ENCODE measurements around the gene HIGD1A.

HIGD1A gene

GRCh38 chr3:42786631-42787030, 17.7 kb downstream of the HIGD1A start:
- DNase-seq (ENCODE audit: insufficient read length, low spot score) (no peak), FAIRE-seq (no peak)
- TF ChIP-seq PAX5 (IDR thresholded peaks at IDR 0.05; ENCODE audit: insufficient read depth, low read length, severe bottlenecking), result no peak
- no peak for TF ChIP-seq POLR2AphosphoS5 (IDR thresholded peaks at IDR 0.05; ENCODE audit: low read depth, low read length)
- no peak for TF ChIP-seq POU2F2 (IDR thresholded peaks at IDR 0.05; ENCODE audit: low read depth, low read length)
- TF ChIP-seq TAF1 (IDR thresholded peaks at IDR 0.05; ENCODE audit: low read depth, low read length), result no peak
- no peak for TF ChIP-seq SPI1 (IDR thresholded peaks at IDR 0.05; ENCODE audit: low read depth, low read length)
- no peak for TF ChIP-seq POLR2A (IDR thresholded peaks at IDR 0.05; ENCODE audit: low read depth, low read length)

GRCh38 chr3:42786212-42786611, 18.1 kb downstream of the HIGD1A start:
- DNase-seq (ENCODE audit: insufficient read length, low spot score) (no peak), FAIRE-seq (no peak)
- no peak for TF ChIP-seq POLR2AphosphoS5 (IDR thresholded peaks at IDR 0.05; ENCODE audit: low read depth, low read length)
- no peak for TF ChIP-seq POLR2A (IDR thresholded peaks at IDR 0.05; ENCODE audit: low read depth, low read length)
- no peak for TF ChIP-seq POU2F2 (IDR thresholded peaks at IDR 0.05; ENCODE audit: low read depth, low read length)
- no peak for TF ChIP-seq PAX5 (IDR thresholded peaks at IDR 0.05; ENCODE audit: insufficient read depth, low read length, severe bottlenecking)
- TF ChIP-seq SPI1 (IDR thresholded peaks at IDR 0.05; ENCODE audit: low read depth, low read length), result no peak
- no peak for TF ChIP-seq TAF1 (IDR thresholded peaks at IDR 0.05; ENCODE audit: low read depth, low read length)

- TF ChIP-seq TAF1 (IDR thresholded peaks at IDR 0.05; ENCODE audit: low read depth, low read length) (no peak), POU2F2 (IDR thresholded peaks at IDR 0.05; ENCODE audit: low read depth, low read length) (no peak), POLR2A (IDR thresholded peaks at IDR 0.05; ENCODE audit: low read depth, low read length) (no peak), PAX5 (IDR thresholded peaks at IDR 0.05; ENCODE audit: insufficient read depth, low read length, severe bottlenecking) (no peak), SPI1 (IDR thresholded peaks at IDR 0.05; ENCODE audit: low read depth, low read length) (no peak), POLR2AphosphoS5 (IDR thresholded peaks at IDR 0.05; ENCODE audit: low read depth, low read length) (no peak)
- FAIRE-seq, result peak; percentile 85
- DNase-seq (ENCODE audit: insufficient read length, low spot score), result no peak
Measured at GRCh38 chr3:42780892-42781700, 23.2 kb downstream of the HIGD1A start.

- TF ChIP-seq SPI1 (IDR thresholded peaks at IDR 0.05; ENCODE audit: low read depth, low read length) (no peak), PAX5 (IDR thresholded peaks at IDR 0.05; ENCODE audit: insufficient read depth, low read length, severe bottlenecking) (no peak), POLR2A (IDR thresholded peaks at IDR 0.05; ENCODE audit: low read depth, low read length) (no peak), POU2F2 (IDR thresholded peaks at IDR 0.05; ENCODE audit: low read depth, low read length) (no peak), POLR2AphosphoS5 (IDR thresholded peaks at IDR 0.05; ENCODE audit: low read depth, low read length) (no peak), TAF1 (IDR thresholded peaks at IDR 0.05; ENCODE audit: low read depth, low read length) (no peak)
- FAIRE-seq, result no peak
- DNase-seq (ENCODE audit: insufficient read length, low spot score), result no peak
Measured at GRCh38 chr3:42780398-42780797, 23.9 kb downstream of the HIGD1A start.

GRCh38 chr3:42778644-42779043, 25.6 kb downstream of the HIGD1A start:
- DNase-seq (ENCODE audit: insufficient read length, low spot score), result no peak
- no peak for TF ChIP-seq POLR2A (IDR thresholded peaks at IDR 0.05; ENCODE audit: low read depth, low read length)
- FAIRE-seq, result no peak

GRCh38 chr3:42773409-42773751, 30.9 kb downstream of the HIGD1A start:
- TF ChIP-seq SPI1 (IDR thresholded peaks at IDR 0.05; ENCODE audit: low read depth, low read length), result no peak
- DNase-seq (ENCODE audit: insufficient read length, low spot score) (no peak), FAIRE-seq (no peak)

GRCh38 chr3:42772670-42773408, 31.5 kb downstream of the HIGD1A start, which contains the start of gene CCDC13:
Gene CCDC13, minus strand, starts transcription at chr3:42773253. Its CDS starts 14,908 bp downstream, at chr3:42758345.
- DNase-seq (ENCODE audit: insufficient read length, low spot score) (peak; percentile 93), FAIRE-seq (peak; percentile 94)
- 0 out of 2 replicates have a peak, but pooled peaks have one; percentile 41 for TF ChIP-seq POU2F2 (IDR thresholded peaks at IDR 0.05; ENCODE audit: low read depth, low read length)
- TF ChIP-seq POLR2A (IDR thresholded peaks at IDR 0.05; ENCODE audit: low read depth, low read length), result peak; percentile 78
- TF ChIP-seq PAX5 (IDR thresholded peaks at IDR 0.05; ENCODE audit: insufficient read depth, low read length, severe bottlenecking), result no peak
- peak; percentile 68 for TF ChIP-seq POLR2AphosphoS5 (IDR thresholded peaks at IDR 0.05; ENCODE audit: low read depth, low read length)
- TF ChIP-seq SPI1 (IDR thresholded peaks at IDR 0.05; ENCODE audit: low read depth, low read length), result peak; percentile 84
- peak; percentile 91 for TF ChIP-seq TAF1 (IDR thresholded peaks at IDR 0.05; ENCODE audit: low read depth, low read length)

- no peak for TF ChIP-seq TAF1 (IDR thresholded peaks at IDR 0.05; ENCODE audit: low read depth, low read length)
- TF ChIP-seq PAX5 (IDR thresholded peaks at IDR 0.05; ENCODE audit: insufficient read depth, low read length, severe bottlenecking), result no peak
- no peak for TF ChIP-seq POLR2A (IDR thresholded peaks at IDR 0.05; ENCODE audit: low read depth, low read length)
- no peak for TF ChIP-seq POU2F2 (IDR thresholded peaks at IDR 0.05; ENCODE audit: low read depth, low read length)
- no peak for TF ChIP-seq SPI1 (IDR thresholded peaks at IDR 0.05; ENCODE audit: low read depth, low read length)
- TF ChIP-seq POLR2AphosphoS5 (IDR thresholded peaks at IDR 0.05; ENCODE audit: low read depth, low read length), result no peak
- FAIRE-seq, result peak; percentile 9
- DNase-seq (ENCODE audit: insufficient read length, low spot score), result no peak
Measured at GRCh38 chr3:42771271-42771670, 33.0 kb downstream of the HIGD1A start.

- no peak for TF ChIP-seq PAX5 (IDR thresholded peaks at IDR 0.05; ENCODE audit: insufficient read depth, low read length, severe bottlenecking)
- TF ChIP-seq TAF1 (IDR thresholded peaks at IDR 0.05; ENCODE audit: low read depth, low read length), result no peak
- no peak for TF ChIP-seq SPI1 (IDR thresholded peaks at IDR 0.05; ENCODE audit: low read depth, low read length)
- TF ChIP-seq POLR2A (IDR thresholded peaks at IDR 0.05; ENCODE audit: low read depth, low read length), result no peak
- DNase-seq (ENCODE audit: insufficient read length, low spot score), result no peak
- FAIRE-seq, result no peak
Measured at GRCh38 chr3:42769477-42770131, 34.7 kb downstream of the HIGD1A start.
